DND-41 (cell line): ENCODE results near the gene PDE6G.

Experiments used
- CTCF ChIP-seq: IDR thresholded peaks from 2 replicates; pipeline ENCODE4 v1.5.1; 2012; ENCODE audit warnings: borderline replicate concordance, low read length, moderate library complexity, mild to moderate bottlenecking; ENCODE audit not compliant: poor library complexity, severe bottlenecking; ENCODE audit errors: extremely low read depth
- EZH2 ChIP-seq: IDR thresholded peaks from 3 replicates; pipeline ENCODE4 v1.6.1; 2012; ENCODE audit warnings: borderline replicate concordance, low read depth, mild to moderate bottlenecking, moderate library complexity, low read length, inconsistent platforms; ENCODE audit not compliant: severe bottlenecking

- TF ChIP-seq CTCF = no peak
- TF ChIP-seq EZH2 = no peak
Measured at GRCh38 chr17:81644496-81644895, 11.8 kb downstream of the PDE6G start.
